Natural killer cell (primary cell): ENCODE data around the gene WNT16. TPM values are rescaled to one million over a fixed set of nuclear protein-coding genes. Genes with fewer than 3 reads are reported as not detected.

Source experiments
- ATAC-seq, 3 donors: fragments of 150-1000 bp in 2 of 3; fragments of 200-7000 bp in 1 of 3; cut with Tn5 transposase; 1 replicate in 1 of 3; 2 replicates in 2 of 3; pipeline ENCODE4 v1.10.0; 2021; ENCODE audit warnings: mild to moderate bottlenecking in 2 of 3, moderate library complexity in 2 of 3
- DNase-seq, 2 donors: peaks; one replicate each; pipeline versions ENCODE4 v3.0.0 to v3.0.0-alpha.2; 2013 to 2021; ENCODE audit warnings: mixed read lengths in 1 of 2
- H3K27ac ChIP-seq: one replicate; pipeline ENCODE4 v1.5.1; 2013; ENCODE audit warnings: mild to moderate bottlenecking, low read length
- H3K27me3 ChIP-seq: one replicate; pipeline ENCODE4 v1.6.1; 2013; ENCODE audit warnings: low read length; ENCODE audit not compliant: control insufficient read depth, insufficient read depth
- H3K36me3 ChIP-seq: one replicate; pipeline ENCODE4 v1.6.1; 2013; ENCODE audit warnings: low read length; ENCODE audit not compliant: control insufficient read depth, insufficient read depth
- H3K4me1 ChIP-seq: one replicate; pipeline ENCODE4 v1.6.1; 2013; ENCODE audit warnings: low read length; ENCODE audit not compliant: control insufficient read depth, insufficient read depth
- H3K4me3 ChIP-seq: one replicate; pipeline ENCODE4 v1.5.1; 2013; ENCODE audit warnings: low read length
- H3K9me3 ChIP-seq: one replicate; pipeline ENCODE4 v1.6.1; 2013; ENCODE audit warnings: low read length; ENCODE audit not compliant: control insufficient read depth, insufficient read depth
- H3K27ac Mint-ChIP-seq, 2 donors: one replicate each; pipeline ENCODE4 v1.8.0; 2022; ENCODE audit warnings: mild to moderate bottlenecking in 2 of 2, mixed read lengths in 2 of 2, moderate library complexity in 1 of 2
- H3K27me3 Mint-ChIP-seq, 2 donors: one replicate each; pipeline ENCODE4 v1.8.0; 2022; ENCODE audit warnings: low read depth in 2 of 2, mixed read lengths in 2 of 2
- H3K36me3 Mint-ChIP-seq: one replicate; pipeline ENCODE4 v1.8.0; 2022; ENCODE audit warnings: mixed read lengths
- H3K4me1 Mint-ChIP-seq, 2 donors: one replicate each; pipeline ENCODE4 v1.8.0; 2022; ENCODE audit warnings: mixed read lengths in 2 of 2
- H3K4me3 Mint-ChIP-seq: one replicate; pipeline ENCODE4 v1.8.0; 2022; ENCODE audit warnings: mild to moderate bottlenecking, moderate library complexity, mixed read lengths
- H3K9me3 Mint-ChIP-seq, 2 donors: one replicate each; pipeline ENCODE4 v1.8.0; 2022; ENCODE audit warnings: mixed read lengths in 2 of 2
- WGBS: methylation state at CpG from one replicate; pipeline ENCODE4 v1.1.7; 2013; ENCODE audit warnings: missing lambda C conversion rate; ENCODE audit not compliant: insufficient coverage; 5-methylcytosine and 5-hydroxymethylcytosine counted together
- intact Hi-C: fragments of 100-400 bp; cut with micrococcal nuclease; formaldehyde crosslinking; loops from one replicate; pipeline ENCODE4 v1.14.2; 2022
- total RNA-seq, 4 donors: library from RNA; stranded (reverse); fragments of 120-200 nt in 1 of 4; gene quantifications; one replicate each; pipeline versions ENCODE4 v1.2.3 to v1.2.4, GENCODE V29; 2013 to 2022
- TF ChIP-seq, protein P1 (sequence below): fragments of 200-600 bp; IDR thresholded peaks from one replicate; pipeline ENCODE4 v1.8.0; 2022; ENCODE audit warnings: antibody characterized with exemption

WNT16 gene
- total RNA-seq, 3 donors from 2014 or later (not counting 1 experiment from before 2014, with no cell fraction given) = not detected

DNA sequence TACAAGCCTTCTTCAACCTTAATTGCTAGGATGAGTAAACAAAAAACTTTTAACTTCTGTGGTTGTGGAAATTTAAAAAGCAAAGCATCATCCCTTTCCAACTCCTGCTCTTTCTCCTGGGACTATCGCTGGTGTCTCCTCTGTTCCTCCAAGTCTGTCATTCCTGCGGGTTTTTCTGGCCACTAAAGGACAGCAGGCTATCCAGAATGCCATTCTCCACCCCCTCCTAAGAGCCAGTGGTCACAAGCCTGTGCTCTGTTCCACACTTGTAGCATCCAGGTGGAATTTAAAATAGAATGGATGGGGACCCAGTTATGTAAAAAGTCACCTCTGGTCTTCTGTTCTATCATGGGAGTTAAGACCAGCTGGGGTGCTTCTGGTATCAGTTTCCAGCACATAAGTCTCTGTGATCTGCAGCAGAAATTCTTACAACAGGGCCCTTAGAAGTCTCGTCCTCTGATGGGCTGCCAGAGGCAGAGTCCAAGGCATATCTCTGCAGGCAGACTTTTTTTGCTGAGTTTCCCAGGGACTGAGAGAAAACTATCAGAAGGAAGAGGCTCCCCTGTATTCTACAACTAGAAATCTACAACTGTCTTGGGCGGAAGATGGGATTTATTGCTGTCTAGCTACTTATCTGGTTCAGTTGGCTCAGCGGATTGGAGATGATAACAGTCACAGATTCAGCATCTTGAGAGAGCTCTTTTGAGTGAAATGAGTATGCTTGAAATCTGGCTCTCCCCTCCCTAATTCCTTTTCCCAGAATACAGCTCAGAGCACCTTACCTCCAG is 5.1 kb upstream of the WNT16 start:
- no peak overlapping the region for H3K27ac ChIP-seq
- WGBS = 78% methylated on average over 5 of the region's 5 CpGs
- Mint-ChIP-seq H3K9me3 (no peaks in the 10 kb centered on the region), H3K27ac (no peak overlapping the region), H3K36me3 (no peaks in the 10 kb centered on the region), H3K4me1 (peaks cover 0 to 2% of the 10 kb centered on the region in 2 donors), H3K4me3 (no peak overlapping the region), H3K27me3 (peaks cover 38 to 52% of the 10 kb centered on the region in 2 donors)
- TF ChIP-seq, protein P1, sequence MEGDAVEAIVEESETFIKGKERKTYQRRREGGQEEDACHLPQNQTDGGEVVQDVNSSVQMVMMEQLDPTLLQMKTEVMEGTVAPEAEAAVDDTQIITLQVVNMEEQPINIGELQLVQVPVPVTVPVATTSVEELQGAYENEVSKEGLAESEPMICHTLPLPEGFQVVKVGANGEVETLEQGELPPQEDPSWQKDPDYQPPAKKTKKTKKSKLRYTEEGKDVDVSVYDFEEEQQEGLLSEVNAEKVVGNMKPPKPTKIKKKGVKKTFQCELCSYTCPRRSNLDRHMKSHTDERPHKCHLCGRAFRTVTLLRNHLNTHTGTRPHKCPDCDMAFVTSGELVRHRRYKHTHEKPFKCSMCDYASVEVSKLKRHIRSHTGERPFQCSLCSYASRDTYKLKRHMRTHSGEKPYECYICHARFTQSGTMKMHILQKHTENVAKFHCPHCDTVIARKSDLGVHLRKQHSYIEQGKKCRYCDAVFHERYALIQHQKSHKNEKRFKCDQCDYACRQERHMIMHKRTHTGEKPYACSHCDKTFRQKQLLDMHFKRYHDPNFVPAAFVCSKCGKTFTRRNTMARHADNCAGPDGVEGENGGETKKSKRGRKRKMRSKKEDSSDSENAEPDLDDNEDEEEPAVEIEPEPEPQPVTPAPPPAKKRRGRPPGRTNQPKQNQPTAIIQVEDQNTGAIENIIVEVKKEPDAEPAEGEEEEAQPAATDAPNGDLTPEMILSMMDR = no peak
- H3K4me1 ChIP-seq = no peaks in the 10 kb centered on the region
- no peaks in the 10 kb centered on the region for H3K36me3 ChIP-seq
- H3K27me3 ChIP-seq = no peaks in the 10 kb centered on the region
- DNase-seq (no peak), ATAC-seq (no peak)
- no peak overlapping the region for H3K4me3 ChIP-seq
- intact Hi-C loops = no loop called here
- H3K9me3 ChIP-seq = no peaks in the 10 kb centered on the region

DNA sequence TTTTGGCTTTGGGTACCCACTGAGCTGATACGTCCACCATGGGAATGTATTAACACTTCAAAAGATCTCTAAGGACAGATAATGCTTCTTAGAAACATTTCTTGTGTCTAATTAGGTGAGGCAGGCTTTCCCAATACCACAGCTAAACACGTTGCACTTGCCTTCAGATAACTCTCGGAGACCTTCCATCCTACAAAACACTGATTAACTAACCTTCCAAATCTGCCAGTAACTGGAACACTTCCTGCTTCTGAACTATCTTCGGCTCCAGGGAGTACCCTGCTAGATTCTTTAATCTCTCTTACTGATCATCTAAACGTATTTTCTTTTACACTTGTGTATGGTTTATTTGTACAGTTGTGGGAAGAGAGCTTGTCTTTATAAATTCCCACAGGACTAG is 1.1 kb upstream of the WNT16 start:
- H3K27ac Mint-ChIP-seq = no peak overlapping the region
- intact Hi-C loops = no loop called here
- no peaks in the 10 kb centered on the region for H3K9me3 Mint-ChIP-seq
- H3K27me3 Mint-ChIP-seq = peaks cover 54 to 81% of the 10 kb centered on the region in 2 donors
- no peak overlapping the region for H3K4me3 Mint-ChIP-seq
- TF ChIP-seq, protein P1 = no peak
- Histone ChIP-seq H3K36me3 (no peaks in the 10 kb centered on the region), H3K4me1 (peaks cover 16% of the 10 kb centered on the region), H3K27ac (no peak overlapping the region), H3K27me3 (peaks cover 20% of the 10 kb centered on the region), H3K9me3 (no peaks in the 10 kb centered on the region), H3K4me3 (no peak overlapping the region)
- H3K36me3 Mint-ChIP-seq = no peaks in the 10 kb centered on the region
- peaks cover 16 to 22% of the 10 kb centered on the region in 2 donors for H3K4me1 Mint-ChIP-seq
- DNase-seq (no peak), ATAC-seq (no peak)
- 96% methylated on average over 4 of the region's 5 CpGs for WGBS

DNA sequence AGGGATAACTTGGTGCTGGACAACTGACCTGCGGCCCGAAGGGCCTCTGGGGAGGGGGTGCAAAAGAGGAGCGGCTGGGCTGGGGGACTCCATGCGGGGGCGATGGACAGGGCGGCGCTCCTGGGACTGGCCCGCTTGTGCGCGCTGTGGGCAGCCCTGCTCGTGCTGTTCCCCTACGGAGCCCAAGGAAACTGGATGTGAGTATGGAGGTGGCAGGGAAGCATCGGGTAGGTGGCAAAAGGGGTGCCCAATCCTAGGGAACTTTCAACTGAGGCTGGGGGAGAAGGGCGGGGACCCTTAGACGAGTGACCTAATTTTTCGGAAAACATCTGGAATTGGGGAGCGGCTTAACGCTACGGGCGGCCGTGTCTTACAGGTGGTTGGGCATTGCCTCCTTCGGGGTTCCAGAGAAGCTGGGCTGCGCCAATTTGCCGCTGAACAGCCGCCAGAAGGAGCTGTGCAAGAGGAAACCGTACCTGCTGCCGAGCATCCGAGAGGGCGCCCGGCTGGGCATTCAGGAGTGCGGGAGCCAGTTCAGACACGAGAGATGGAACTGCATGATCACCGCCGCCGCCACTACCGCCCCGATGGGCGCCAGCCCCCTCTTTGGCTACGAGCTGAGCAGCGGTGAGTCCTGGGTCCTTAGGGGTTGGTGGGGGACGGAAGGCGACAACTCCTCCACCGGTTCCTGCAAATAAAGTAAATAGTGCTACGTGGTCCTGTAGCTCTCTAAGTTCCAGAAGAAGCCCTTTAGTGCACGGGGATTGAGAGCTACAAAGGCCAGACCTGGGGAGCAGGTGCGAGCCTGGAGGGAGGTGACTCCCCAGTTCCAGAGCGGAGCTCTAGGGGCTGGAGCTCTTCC is 622 bp downstream of the WNT16 start:
- peak in 1 of 2 donors; percentile 7 for DNase-seq

More for the DNA sequence above, 622 bp downstream of the WNT16 start:
- ATAC-seq = peak in 1 of 3 donors; percentile 40
- intact Hi-C loops = no loop called here
- H3K27ac Mint-ChIP-seq = no peak overlapping the region
- Histone ChIP-seq H3K36me3 (no peaks in the 10 kb centered on the region), H3K4me1 (peaks cover 16% of the 10 kb centered on the region), H3K4me3 (peak overlapping the region; percentile 38), H3K27ac (no peak overlapping the region), H3K9me3 (no peaks in the 10 kb centered on the region), H3K27me3 (peaks cover 24% of the 10 kb centered on the region)
- peak overlapping the region; percentile 45 for H3K4me3 Mint-ChIP-seq
- H3K9me3 Mint-ChIP-seq = no peaks in the 10 kb centered on the region
- peaks cover 16 to 22% of the 10 kb centered on the region in 2 donors for H3K4me1 Mint-ChIP-seq
- peaks cover 47 to 75% of the 10 kb centered on the region in 2 donors for H3K27me3 Mint-ChIP-seq
- TF ChIP-seq, protein P1 = no peak
- no peaks in the 10 kb centered on the region for H3K36me3 Mint-ChIP-seq
- 6% methylated on average over 47 of the region's 47 CpGs for WGBS
